ENCODE results near the gene GPC5.
A peak's percentile ranks its signal among the peaks of the same experiment; 100 is the strongest.

The GPC5 gene

DNA sequence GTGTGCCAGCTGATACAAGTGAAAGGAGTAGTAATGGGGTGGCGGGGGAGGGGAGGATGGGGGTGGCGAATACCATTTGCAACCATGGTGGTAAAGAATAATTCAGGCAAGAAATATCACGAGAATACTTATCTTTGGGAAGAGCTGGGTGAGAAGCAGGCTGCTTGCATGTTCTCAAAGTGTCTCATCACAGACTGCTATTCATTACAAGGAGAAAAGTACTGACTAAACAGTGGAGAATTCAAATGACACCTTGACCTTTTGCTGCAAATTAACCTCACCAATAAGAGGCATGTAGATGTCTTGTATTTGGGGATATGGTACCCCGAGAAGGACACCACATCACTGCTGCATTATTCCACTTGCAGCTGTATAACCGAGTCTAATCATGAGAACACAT is 1242.5 kb downstream of the GPC5 start:
- no peak overlapping the region for H3K27ac ChIP-seq
- TF ChIP-seq, protein P1, sequence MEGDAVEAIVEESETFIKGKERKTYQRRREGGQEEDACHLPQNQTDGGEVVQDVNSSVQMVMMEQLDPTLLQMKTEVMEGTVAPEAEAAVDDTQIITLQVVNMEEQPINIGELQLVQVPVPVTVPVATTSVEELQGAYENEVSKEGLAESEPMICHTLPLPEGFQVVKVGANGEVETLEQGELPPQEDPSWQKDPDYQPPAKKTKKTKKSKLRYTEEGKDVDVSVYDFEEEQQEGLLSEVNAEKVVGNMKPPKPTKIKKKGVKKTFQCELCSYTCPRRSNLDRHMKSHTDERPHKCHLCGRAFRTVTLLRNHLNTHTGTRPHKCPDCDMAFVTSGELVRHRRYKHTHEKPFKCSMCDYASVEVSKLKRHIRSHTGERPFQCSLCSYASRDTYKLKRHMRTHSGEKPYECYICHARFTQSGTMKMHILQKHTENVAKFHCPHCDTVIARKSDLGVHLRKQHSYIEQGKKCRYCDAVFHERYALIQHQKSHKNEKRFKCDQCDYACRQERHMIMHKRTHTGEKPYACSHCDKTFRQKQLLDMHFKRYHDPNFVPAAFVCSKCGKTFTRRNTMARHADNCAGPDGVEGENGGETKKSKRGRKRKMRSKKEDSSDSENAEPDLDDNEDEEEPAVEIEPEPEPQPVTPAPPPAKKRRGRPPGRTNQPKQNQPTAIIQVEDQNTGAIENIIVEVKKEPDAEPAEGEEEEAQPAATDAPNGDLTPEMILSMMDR (conservative IDR thresholded peaks at IDR 0.05) = no peak

DNA sequence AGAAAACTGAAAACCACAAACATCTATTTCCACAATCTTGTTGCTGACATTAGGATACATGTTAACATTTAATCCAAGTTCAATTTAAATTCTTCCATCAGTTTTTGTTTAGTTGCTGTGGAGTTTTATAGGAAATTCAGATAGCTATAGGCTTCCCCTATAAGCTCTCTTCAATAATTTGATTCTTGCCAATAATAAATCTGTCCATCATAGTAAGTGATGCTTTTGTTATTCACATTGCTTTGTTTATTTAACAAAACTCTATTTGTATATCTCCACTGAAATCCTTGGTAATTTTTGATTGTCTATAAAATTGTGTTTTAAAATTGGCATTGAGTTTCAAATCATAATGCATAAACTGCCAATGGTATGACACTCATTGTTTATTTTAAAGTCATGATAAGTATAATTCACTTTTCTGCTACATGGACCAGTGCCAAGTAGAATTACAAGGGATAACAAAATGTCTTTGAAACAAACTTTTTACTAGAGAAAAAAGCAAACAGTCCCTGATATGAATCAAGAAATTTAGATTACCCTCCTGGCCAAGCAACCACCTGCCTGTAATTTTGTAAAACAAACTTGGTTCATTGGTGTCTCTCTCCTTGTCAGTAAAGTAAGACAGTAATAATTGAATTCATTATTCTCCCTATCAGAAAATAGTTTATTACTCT is 1250.9 kb downstream of the GPC5 start:
- TF ChIP-seq, protein P1 (conservative IDR thresholded peaks at IDR 0.05) = no peak
- peak overlapping the region; percentile 74 for H3K27ac ChIP-seq

DNA sequence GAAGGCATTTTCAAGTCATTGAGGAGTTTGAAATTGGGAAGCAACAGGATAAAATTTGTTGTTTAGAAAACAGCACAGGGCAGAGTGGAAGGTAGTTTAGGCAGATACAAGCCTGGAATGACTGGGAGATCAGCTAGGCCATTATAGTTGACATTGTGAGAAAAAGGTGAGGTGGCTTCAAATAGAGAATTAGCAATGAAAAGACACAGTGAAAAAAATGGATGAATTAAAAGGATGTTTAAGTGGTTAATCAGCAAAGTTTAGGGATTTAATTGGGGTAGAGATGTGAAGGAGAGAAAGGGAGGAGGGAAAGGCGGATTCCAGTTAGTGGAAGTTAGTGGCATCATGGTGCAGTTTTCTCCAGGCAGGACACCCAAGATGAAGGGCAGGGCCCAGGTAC is 1257.7 kb downstream of the GPC5 start:
- TF ChIP-seq, protein P1 (conservative IDR thresholded peaks at IDR 0.05) = no peak
- no peak overlapping the region for H3K27ac ChIP-seq

DNA sequence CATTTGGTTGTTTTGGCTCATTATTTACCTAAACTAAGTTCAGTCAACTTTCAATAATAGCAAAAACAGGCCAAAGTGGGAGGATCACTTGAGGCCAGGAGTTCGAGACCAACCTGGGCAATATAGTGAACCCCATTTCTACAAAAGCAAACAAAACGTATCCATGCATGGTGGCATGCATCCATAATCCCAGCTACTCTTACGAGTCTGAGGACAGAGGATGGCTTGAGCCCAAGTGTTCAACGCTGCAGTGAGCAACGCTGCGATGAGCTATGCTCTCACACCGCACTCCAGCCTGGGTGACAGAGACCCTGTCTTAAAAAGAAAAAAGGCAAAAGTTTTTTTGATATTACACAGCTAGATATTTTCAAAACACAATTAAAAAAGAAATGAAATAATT is 1258.2 kb downstream of the GPC5 start:
- no peak overlapping the region for H3K27ac ChIP-seq
- TF ChIP-seq, protein P1 (conservative IDR thresholded peaks at IDR 0.05) = no peak

DNA sequence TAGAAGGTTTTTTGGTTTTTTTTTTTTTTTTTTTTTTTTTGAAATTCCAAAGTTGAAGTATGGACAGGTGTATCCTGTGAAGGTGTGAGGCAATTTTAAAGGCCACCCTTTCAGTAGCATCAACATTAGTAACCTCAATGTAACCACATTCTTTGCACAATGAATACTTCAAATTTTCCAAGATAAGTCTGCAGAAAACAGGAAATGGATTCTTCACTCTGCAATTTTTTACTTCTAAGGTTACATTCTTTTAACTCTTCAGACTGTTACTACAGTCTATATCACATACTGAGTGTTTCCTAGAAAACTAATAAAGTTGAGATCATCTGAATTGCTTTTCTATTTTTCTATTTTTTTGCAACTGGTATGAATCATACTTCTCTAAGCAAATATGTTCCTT is 1259.1 kb downstream of the GPC5 start:
- TF ChIP-seq, protein P1 (conservative IDR thresholded peaks at IDR 0.05) = no peak
- H3K27ac ChIP-seq = no peak overlapping the region

DNA sequence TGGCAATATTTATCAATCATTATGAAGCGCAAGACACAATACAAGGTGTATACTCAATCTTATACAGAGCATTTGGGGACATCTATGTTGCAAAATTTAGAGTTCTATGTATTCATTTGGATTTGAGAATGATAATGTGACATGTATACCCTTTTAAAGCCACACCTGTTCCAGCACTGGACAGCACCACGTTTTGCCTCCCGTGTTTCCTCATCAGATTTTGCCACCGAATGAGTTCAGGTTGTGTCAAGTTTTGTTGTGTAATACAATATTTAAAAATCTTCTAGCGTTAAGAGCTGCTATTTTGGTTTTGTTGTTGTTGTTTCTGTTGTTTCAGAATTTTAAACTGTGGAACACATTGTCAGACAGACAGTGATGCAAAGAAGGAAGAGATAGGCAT is 1259.9 kb downstream of the GPC5 start:
- TF ChIP-seq, protein P1 (conservative IDR thresholded peaks at IDR 0.05) = no peak
- no peak overlapping the region for H3K27ac ChIP-seq

DNA sequence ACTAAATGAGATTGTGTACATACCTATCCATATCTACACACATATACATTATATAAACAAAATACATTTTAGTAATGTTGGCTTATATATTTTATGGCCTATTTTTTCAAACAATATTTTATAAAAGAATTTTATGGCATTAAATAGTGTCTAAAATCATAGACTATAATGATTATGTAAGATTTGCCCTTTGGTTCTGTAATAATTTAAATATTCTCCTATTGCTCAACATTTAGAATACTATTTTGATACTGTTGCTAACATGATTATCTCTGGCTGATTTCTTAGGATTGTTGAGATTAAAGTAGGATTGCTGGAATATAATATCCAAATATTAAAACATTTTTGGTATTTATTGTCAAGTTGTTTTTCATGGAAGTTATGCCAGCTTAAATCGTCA is 1263.0 kb downstream of the GPC5 start:
- no peak overlapping the region for H3K27ac ChIP-seq
- TF ChIP-seq, protein P1 (conservative IDR thresholded peaks at IDR 0.05) = no peak
